22Rv1 (cell line): ENCODE results near the gene LRRC1.
"Not testable (repeated sequence)": the region's sequence is repeated elsewhere in the genome, so short reads cannot be mapped to it uniquely, and the experiment has no call there.

Source experiments
- H3K27ac ChIP-seq: fragments of 450-650 bp; 2 replicates; pipeline ENCODE4 v1.5.1; 2017
- ZFX ChIP-seq: fragments of 450-650 bp; IDR thresholded peaks from 2 replicates; pipeline ENCODE4 v1.6.1; 2017; ENCODE audit warnings: antibody characterized with exemption, borderline replicate concordance
- TF ChIP-seq, protein P1 (sequence below): fragments of 450-650 bp; IDR thresholded peaks from 2 replicates; pipeline ENCODE4 v1.5.1; 2017; ENCODE audit warnings: mild to moderate bottlenecking

The LRRC1 gene

DNA sequence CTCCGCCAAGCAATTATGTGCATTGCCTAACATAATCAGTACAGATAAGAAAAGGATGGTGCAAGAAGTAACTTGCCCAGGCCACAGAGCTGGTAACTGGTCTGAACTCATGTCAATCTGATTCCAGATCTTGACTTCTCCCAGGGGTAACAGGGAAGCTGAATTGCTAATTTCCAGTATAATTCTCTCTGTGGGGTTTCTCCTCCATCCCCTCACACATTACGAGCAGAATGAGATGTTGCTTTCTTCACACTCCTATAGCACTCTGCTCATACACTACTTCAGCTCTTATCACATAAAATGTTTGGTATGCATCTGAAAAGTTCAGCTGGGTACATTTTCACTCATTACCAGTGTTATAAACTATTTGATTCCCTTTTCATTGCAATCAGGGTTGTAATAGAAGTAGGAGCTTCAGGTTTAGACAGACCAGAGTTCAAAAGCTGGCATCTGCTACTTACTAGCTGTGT lies 24.0 kb upstream of the LRRC1 start:
- TF ChIP-seq ZFX: no peak
- TF ChIP-seq, protein P1, sequence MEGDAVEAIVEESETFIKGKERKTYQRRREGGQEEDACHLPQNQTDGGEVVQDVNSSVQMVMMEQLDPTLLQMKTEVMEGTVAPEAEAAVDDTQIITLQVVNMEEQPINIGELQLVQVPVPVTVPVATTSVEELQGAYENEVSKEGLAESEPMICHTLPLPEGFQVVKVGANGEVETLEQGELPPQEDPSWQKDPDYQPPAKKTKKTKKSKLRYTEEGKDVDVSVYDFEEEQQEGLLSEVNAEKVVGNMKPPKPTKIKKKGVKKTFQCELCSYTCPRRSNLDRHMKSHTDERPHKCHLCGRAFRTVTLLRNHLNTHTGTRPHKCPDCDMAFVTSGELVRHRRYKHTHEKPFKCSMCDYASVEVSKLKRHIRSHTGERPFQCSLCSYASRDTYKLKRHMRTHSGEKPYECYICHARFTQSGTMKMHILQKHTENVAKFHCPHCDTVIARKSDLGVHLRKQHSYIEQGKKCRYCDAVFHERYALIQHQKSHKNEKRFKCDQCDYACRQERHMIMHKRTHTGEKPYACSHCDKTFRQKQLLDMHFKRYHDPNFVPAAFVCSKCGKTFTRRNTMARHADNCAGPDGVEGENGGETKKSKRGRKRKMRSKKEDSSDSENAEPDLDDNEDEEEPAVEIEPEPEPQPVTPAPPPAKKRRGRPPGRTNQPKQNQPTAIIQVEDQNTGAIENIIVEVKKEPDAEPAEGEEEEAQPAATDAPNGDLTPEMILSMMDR: no peak
- no peak overlapping the region for H3K27ac ChIP-seq

DNA sequence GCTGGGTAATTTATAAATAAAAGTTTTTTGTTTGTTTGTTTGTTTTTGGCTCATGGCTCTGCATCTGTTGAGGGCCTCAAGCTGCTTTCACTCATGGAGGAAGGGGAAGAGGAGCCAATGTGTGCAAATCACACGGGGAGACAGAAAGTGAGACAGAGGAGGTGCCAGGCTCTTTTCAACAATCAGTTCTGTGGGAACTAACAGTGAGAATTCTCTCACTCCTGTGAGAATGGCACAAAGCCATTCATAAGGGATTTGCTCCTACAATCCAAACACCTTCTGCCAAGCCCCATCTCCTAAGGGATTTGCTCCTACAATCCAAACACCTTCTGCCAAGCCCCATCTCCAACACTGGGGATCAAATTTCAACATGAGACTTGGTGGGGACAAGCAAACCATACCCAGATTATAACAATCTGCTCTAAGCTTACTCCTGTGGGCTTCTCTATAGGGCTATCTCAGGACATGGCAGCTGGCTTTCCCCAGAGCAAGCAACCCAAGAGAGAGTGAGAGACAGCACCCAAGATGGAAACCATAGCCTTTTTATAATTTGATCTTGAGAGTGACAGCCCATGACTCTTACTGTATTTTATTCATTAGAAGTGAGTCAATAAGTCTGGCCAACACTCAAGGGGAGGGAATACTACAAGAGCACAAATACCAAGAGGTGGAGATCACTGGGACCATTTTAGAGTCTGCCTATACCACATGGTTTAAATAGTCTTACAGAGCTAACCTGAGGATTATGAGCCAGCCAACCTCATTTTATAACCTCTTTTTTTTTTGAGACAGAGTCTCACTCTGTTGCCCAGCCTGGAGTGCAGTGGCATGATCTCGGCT lies 22.8 kb upstream of the LRRC1 start:
- TF ChIP-seq, protein P1: no peak
- H3K27ac ChIP-seq: no peak overlapping the region

DNA sequence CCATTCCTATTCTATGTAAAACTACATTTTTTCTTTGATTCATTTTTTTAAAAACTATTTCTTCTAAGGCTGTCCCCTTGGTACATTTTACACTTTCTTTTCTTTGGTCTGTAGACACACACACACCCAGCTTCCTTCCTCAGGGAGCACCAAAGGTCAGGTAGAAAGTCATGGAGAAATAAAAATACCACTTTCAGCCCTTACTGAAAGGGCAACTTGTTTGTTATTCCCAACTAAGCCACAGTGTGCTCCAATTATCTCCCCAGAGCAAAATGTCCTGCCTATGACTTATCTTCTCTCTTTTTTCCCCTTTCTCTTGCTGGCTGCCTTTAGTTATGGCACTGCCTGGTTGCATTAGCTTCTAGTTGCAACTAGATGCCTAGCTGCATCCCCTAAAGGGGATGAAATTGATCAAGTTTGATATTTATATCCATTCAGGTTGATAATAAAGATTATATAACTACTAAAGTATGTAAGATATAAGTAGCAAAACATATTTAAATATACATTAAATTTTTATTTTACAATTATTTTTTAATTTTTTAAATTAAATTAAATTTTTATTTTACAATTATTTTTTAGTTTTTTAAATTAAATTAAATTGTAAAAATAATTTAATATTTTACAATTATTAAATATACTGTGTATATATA lies 21.6 kb upstream of the LRRC1 start:
- TF ChIP-seq, protein P1: no peak
- TF ChIP-seq ZFX: no peak

DNA sequence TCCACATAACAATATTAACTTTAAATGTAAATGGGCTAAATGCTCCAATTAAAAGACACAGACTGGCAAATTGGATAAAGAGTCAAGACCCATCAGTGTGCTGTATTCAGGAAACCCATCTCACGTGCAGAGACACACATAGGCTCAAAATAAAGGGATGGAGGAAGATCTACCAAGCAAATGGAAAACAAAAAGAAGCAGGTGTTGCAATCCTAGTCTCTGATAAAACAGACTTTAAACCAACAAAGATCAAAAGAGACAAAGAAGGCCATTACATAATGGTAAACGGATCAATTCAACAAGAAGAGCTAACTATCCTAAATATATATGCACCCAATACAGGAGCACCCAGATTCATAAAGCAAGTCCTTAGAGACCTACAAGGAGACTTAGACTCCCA lies 18.7 kb upstream of the LRRC1 start:
- H3K27ac ChIP-seq: not testable (repeated sequence)

More for the DNA sequence above, 21.6 kb upstream of the LRRC1 start:
- no peak overlapping the region for H3K27ac ChIP-seq

DNA sequence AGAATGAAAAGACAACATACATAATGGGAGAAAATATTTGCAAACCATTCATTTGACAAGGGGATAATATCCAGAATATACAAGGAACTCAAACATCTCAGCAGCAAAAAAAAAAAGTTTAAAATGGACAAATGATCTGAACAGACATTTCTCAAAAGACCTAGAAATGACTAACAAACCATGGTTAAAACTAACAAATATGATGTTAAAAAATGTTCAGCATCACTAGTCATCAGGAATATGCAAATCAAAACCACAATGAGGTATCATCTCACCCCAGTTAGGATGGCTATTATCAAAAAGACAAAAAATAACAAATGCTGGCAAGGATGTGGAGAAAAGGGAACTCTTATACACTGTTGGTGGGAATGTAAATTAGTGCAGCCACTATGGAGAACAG lies 9.8 kb upstream of the LRRC1 start:
- not testable (repeated sequence) for H3K27ac ChIP-seq

DNA sequence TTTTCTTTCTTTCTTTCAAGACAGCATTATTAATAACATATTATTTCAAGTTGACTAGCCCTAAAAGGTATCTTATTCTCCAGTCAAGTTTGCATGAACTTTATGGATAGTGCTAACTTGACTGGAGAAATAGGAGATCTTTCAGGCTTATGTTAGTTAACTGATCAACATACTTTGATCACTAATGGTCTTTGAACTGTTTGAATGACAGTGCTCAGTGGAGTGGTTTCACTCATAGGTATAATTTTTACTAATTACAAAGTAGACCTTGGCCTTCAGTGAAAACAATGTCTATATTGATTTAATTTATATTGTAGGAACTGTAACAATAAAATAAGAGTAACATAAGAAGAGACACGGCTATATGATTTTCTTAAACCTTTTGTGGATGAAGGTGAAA lies 8.0 kb upstream of the LRRC1 start:
- H3K27ac ChIP-seq: no peak overlapping the region
- TF ChIP-seq ZFX: no peak
- TF ChIP-seq, protein P1: no peak

DNA sequence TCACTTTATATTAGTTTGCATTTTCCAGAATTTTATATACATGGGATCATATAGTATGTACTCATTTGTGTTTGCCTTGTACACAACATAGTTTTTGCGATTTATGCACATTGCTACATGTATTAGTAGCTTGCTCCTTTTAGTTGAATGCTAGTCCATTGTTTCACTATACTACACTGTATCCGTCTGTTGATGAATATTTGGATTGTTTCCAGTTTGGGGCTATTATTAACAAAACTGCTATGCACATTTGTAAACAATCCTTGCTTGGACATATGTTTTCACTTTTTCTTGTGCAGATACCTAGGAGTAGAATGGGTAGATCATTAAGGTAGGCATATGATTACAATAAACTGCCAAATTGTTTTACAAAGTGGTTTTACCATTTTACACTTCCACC lies 3.9 kb upstream of the LRRC1 start:
- H3K27ac ChIP-seq: no peak overlapping the region
- no peak for TF ChIP-seq ZFX
- TF ChIP-seq, protein P1: no peak

DNA sequence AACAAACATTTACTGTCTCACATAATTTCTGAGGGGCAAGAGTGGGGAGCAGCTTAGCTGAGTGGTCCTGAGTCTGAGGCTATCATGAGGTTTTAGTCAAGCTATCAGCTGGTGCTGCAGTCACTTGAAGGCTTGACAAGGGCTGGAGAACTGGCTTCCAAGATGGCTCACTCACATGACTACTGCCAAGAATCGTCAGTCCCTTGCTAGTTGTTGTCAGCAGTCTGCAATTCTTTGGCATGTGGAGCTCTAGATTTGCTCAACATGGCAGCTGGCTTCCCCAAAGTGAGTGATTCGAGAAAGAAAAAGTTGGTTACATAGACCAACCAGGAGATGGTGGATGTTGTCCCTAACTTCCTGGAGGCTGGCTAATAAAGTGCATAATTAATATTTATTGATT lies 2.8 kb upstream of the LRRC1 start:
- no peak overlapping the region for H3K27ac ChIP-seq
- no peak for TF ChIP-seq ZFX
- TF ChIP-seq, protein P1: no peak
